Activated CD4-positive, alpha-beta T cell treated with anti-CD3 and anti-CD28 coated beads, Interleukin-2, amount 10 ng/mL, durations not matched to agents 24 days and 14 days (primary cell): Measurements from ENCODE around the gene RAB3IL1. TPM values are rescaled to one million over a fixed set of nuclear protein-coding genes. Genes with fewer than 3 reads are reported as not detected.

Experiments used
- DNase-seq: peaks from one replicate; pipeline ENCODE4 v3.0.0; 2022
- H3K27ac Mint-ChIP-seq: one replicate; pipeline ENCODE4 v1.8.0; 2022; ENCODE audit warnings: mild to moderate bottlenecking, mixed read lengths
- H3K27me3 Mint-ChIP-seq: one replicate; pipeline ENCODE4 v1.8.0; 2022; ENCODE audit warnings: mixed read lengths
- H3K36me3 Mint-ChIP-seq: one replicate; pipeline ENCODE4 v1.8.0; 2022; ENCODE audit warnings: low read depth, mild to moderate bottlenecking, mixed read lengths
- H3K4me1 Mint-ChIP-seq: one replicate; pipeline ENCODE4 v1.8.0; 2021; ENCODE audit warnings: mixed read lengths
- H3K4me3 Mint-ChIP-seq: one replicate; pipeline ENCODE4 v1.8.0; 2022; ENCODE audit warnings: mild to moderate bottlenecking, moderate library complexity, mixed read lengths
- H3K9me3 Mint-ChIP-seq: one replicate; pipeline ENCODE4 v1.8.0; 2021; ENCODE audit warnings: mixed read lengths
- intact Hi-C: fragments of 100-400 bp; cut with micrococcal nuclease; formaldehyde crosslinking; loops from one replicate; pipeline ENCODE4 v1.15.1; 2023
- total RNA-seq: library from RNA; stranded (reverse); gene quantifications from 2 replicates; pipeline ENCODE4 v1.2.3, GENCODE V29; 2022

Gene RAB3IL1
- total RNA-seq, 1 donor from 2014 or later: 0.12 TPM

- H3K27ac Mint-ChIP-seq: no peak overlapping the region
- no peak overlapping the region for H3K4me3 Mint-ChIP-seq
- peaks cover 3% of the 10 kb centered on the region for H3K4me1 Mint-ChIP-seq
- DNase-seq: no peak
- H3K36me3 Mint-ChIP-seq: no peaks in the 10 kb centered on the region
- H3K9me3 Mint-ChIP-seq: no peaks in the 10 kb centered on the region
- intact Hi-C loops: no loop called here
- peaks cover 5% of the 10 kb centered on the region for H3K27me3 Mint-ChIP-seq
Measured at GRCh38 chr11:61908730-61909316, 8.5 kb downstream of the RAB3IL1 start.

- H3K36me3 Mint-ChIP-seq: no peaks in the 10 kb centered on the region
- no peak overlapping the region for H3K4me3 Mint-ChIP-seq
- no peak for DNase-seq
- H3K27me3 Mint-ChIP-seq: peaks cover 2% of the 10 kb centered on the region
- peaks cover 3% of the 10 kb centered on the region for H3K4me1 Mint-ChIP-seq
- intact Hi-C loops: no loop called here
- H3K9me3 Mint-ChIP-seq: no peaks in the 10 kb centered on the region
- no peak overlapping the region for H3K27ac Mint-ChIP-seq
Measured at GRCh38 chr11:61907871-61908729, 9.3 kb downstream of the RAB3IL1 start.

- DNase-seq: no peak
- Mint-ChIP-seq H3K27ac (no peak overlapping the region), H3K27me3 (no peaks in the 10 kb centered on the region), H3K4me1 (no peaks in the 10 kb centered on the region), H3K4me3 (no peak overlapping the region), H3K9me3 (no peaks in the 10 kb centered on the region), H3K36me3 (no peaks in the 10 kb centered on the region)
- intact Hi-C loops: no loop called here
Measured at GRCh38 chr11:61907282-61907681, 10.1 kb downstream of the RAB3IL1 start.

GRCh38 chr11:61906522-61906909 lies 10.8 kb downstream of the RAB3IL1 start:
- intact Hi-C loops: no loop called here
- no peaks in the 10 kb centered on the region for H3K36me3 Mint-ChIP-seq

GRCh38 chr11:61905801-61906521 lies 11.4 kb downstream of the RAB3IL1 start:
- DNase-seq: no peak
- H3K36me3 Mint-ChIP-seq: no peaks in the 10 kb centered on the region
- no peak overlapping the region for H3K4me3 Mint-ChIP-seq
- H3K4me1 Mint-ChIP-seq: no peaks in the 10 kb centered on the region
- intact Hi-C loops: no loop called here
- H3K27ac Mint-ChIP-seq: no peak overlapping the region
- no peaks in the 10 kb centered on the region for H3K9me3 Mint-ChIP-seq
- no peaks in the 10 kb centered on the region for H3K27me3 Mint-ChIP-seq

More at GRCh38 chr11:61906522-61906909, 10.8 kb downstream of the RAB3IL1 start:
- Mint-ChIP-seq H3K4me1 (no peaks in the 10 kb centered on the region), H3K27me3 (no peaks in the 10 kb centered on the region), H3K9me3 (no peaks in the 10 kb centered on the region), H3K4me3 (no peak overlapping the region), H3K27ac (no peak overlapping the region)
- no peak for DNase-seq

- intact Hi-C loops: no loop called here
- no peaks in the 10 kb centered on the region for H3K4me1 Mint-ChIP-seq
- no peaks in the 10 kb centered on the region for H3K36me3 Mint-ChIP-seq
- DNase-seq: no peak
- no peaks in the 10 kb centered on the region for H3K27me3 Mint-ChIP-seq
- no peaks in the 10 kb centered on the region for H3K9me3 Mint-ChIP-seq
- no peak overlapping the region for H3K4me3 Mint-ChIP-seq
- no peak overlapping the region for H3K27ac Mint-ChIP-seq
Measured at GRCh38 chr11:61905067-61905696, 12.2 kb downstream of the RAB3IL1 start.

GRCh38 chr11:61904539-61905048 lies 12.8 kb downstream of the RAB3IL1 start:
- Mint-ChIP-seq H3K4me1 (no peaks in the 10 kb centered on the region), H3K27ac (no peak overlapping the region), H3K36me3 (no peaks in the 10 kb centered on the region)

GRCh38 chr11:61903845-61904244 lies 13.5 kb downstream of the RAB3IL1 start:
- no peak for DNase-seq
- H3K9me3 Mint-ChIP-seq: no peaks in the 10 kb centered on the region
- H3K27ac Mint-ChIP-seq: no peak overlapping the region
- H3K36me3 Mint-ChIP-seq: no peaks in the 10 kb centered on the region
- intact Hi-C loops: no loop called here
- H3K27me3 Mint-ChIP-seq: no peaks in the 10 kb centered on the region
- no peak overlapping the region for H3K4me3 Mint-ChIP-seq
- H3K4me1 Mint-ChIP-seq: peaks cover 4% of the 10 kb centered on the region

More at GRCh38 chr11:61904539-61905048, 12.8 kb downstream of the RAB3IL1 start:
- DNase-seq: peak; percentile 73
- Mint-ChIP-seq H3K27me3 (no peaks in the 10 kb centered on the region), H3K4me3 (no peak overlapping the region), H3K9me3 (no peaks in the 10 kb centered on the region)
- intact Hi-C loops: no loop called here

GRCh38 chr11:61902313-61902712 lies 15.1 kb downstream of the RAB3IL1 start:
- H3K4me3 Mint-ChIP-seq: no peak overlapping the region
- H3K9me3 Mint-ChIP-seq: no peaks in the 10 kb centered on the region
- no peak for DNase-seq
- no peaks in the 10 kb centered on the region for H3K36me3 Mint-ChIP-seq
- H3K4me1 Mint-ChIP-seq: peaks cover 4% of the 10 kb centered on the region
- no peak overlapping the region for H3K27ac Mint-ChIP-seq
- intact Hi-C loops: no loop called here
- H3K27me3 Mint-ChIP-seq: no peaks in the 10 kb centered on the region

GRCh38 chr11:61901397-61901796 lies 16.0 kb downstream of the RAB3IL1 start:
- intact Hi-C loops: no loop called here
- Mint-ChIP-seq H3K27ac (no peak overlapping the region), H3K9me3 (no peaks in the 10 kb centered on the region), H3K36me3 (no peaks in the 10 kb centered on the region), H3K4me3 (no peak overlapping the region), H3K27me3 (no peaks in the 10 kb centered on the region), H3K4me1 (peaks cover 4% of the 10 kb centered on the region)
- DNase-seq: no peak

- intact Hi-C loops: no loop called here
- H3K27me3 Mint-ChIP-seq: no peaks in the 10 kb centered on the region
- H3K36me3 Mint-ChIP-seq: no peaks in the 10 kb centered on the region
- H3K4me3 Mint-ChIP-seq: no peak overlapping the region
- H3K9me3 Mint-ChIP-seq: no peaks in the 10 kb centered on the region
- peaks cover 4% of the 10 kb centered on the region for H3K4me1 Mint-ChIP-seq
- H3K27ac Mint-ChIP-seq: no peak overlapping the region
- no peak for DNase-seq
Measured at GRCh38 chr11:61900251-61900650, 17.1 kb downstream of the RAB3IL1 start.

GRCh38 chr11:61899146-61899841 lies 18.1 kb downstream of the RAB3IL1 start:
- Mint-ChIP-seq H3K4me1 (peaks cover 4% of the 10 kb centered on the region), H3K36me3 (no peaks in the 10 kb centered on the region), H3K27me3 (peaks cover 3% of the 10 kb centered on the region), H3K4me3 (no peak overlapping the region), H3K9me3 (no peaks in the 10 kb centered on the region), H3K27ac (peak overlapping the region; percentile 30)
- peak; percentile 98 for DNase-seq
- intact Hi-C loops: loop anchor here (1.0 to 10.0 kb wide), 4 partner anchors 48 to 306 kb away; partner anchors contain the start of gene SCGB2A1

- H3K9me3 Mint-ChIP-seq: no peaks in the 10 kb centered on the region
- no peak overlapping the region for H3K27ac Mint-ChIP-seq
- intact Hi-C loops: loop anchor here (2.0 to 10.0 kb wide), 2 partner anchors 101 to 307 kb away; partner anchors contain the start of gene SCGB2A1
- H3K4me3 Mint-ChIP-seq: no peak overlapping the region
- H3K27me3 Mint-ChIP-seq: peaks cover 3% of the 10 kb centered on the region
- DNase-seq: no peak
- H3K4me1 Mint-ChIP-seq: peaks cover 4% of the 10 kb centered on the region
- no peaks in the 10 kb centered on the region for H3K36me3 Mint-ChIP-seq
Measured at GRCh38 chr11:61898247-61898582, 19.2 kb downstream of the RAB3IL1 start.
